Esophagus muscularis mucosa (tissue), 4 donors: ENCODE measurements around the gene ABCC5. TPM values are rescaled to one million over a fixed set of nuclear protein-coding genes. Genes with fewer than 3 reads are reported as not detected.

ENCODE experiments used
- DNase-seq: peaks from one replicate; pipeline ENCODE4 v3.0.0-alpha.2; 2017; ENCODE audit errors: extremely low spot score
- H3K27ac ChIP-seq, 4 donors: fragments of 200-600 bp; sonication (generic); replicated peaks in 1 of 4; 1 replicate in 3 of 4; 2 replicates in 1 of 4; pipeline ENCODE4 v1.5.1; 2016 to 2019; ENCODE audit warnings: mild to moderate bottlenecking in 1 of 4
- H3K27me3 ChIP-seq, 4 donors: fragments of 200-600 bp; sonication (generic); one replicate each; pipeline versions ENCODE4 v1.5.1 to v1.6.0; 2016 to 2019
- H3K36me3 ChIP-seq, 4 donors: fragments of 200-600 bp; sonication (generic); one replicate each; pipeline ENCODE4 v1.5.1; 2016 to 2019
- H3K4me1 ChIP-seq, 4 donors: fragments of 200-600 bp; sonication (generic); one replicate each; pipeline ENCODE4 v1.5.1; 2016 to 2019
- H3K4me3 ChIP-seq, 4 donors: fragments of 200-600 bp; sonication (generic); 1 replicate in 2 of 4; 2 replicates in 2 of 4; pipeline ENCODE4 v1.5.1; 2016 to 2019; ENCODE audit warnings: mild to moderate bottlenecking in 4 of 4, moderate library complexity in 1 of 4
- H3K9me3 ChIP-seq, 4 donors: fragments of 200-600 bp; sonication (generic); 1 replicate in 3 of 4; 2 replicates in 1 of 4; pipeline ENCODE4 v1.5.1; 2016 to 2019
- EP300 ChIP-seq: sonication (generic); formaldehyde crosslinking; IDR thresholded peaks from one replicate; pipeline ENCODE4 v1.6.1; 2017; ENCODE audit warnings: antibody characterized with exemption
- POLR2A ChIP-seq: fragments of 450-650 bp; IDR thresholded peaks from one replicate; pipeline ENCODE4 v1.6.1; 2017; ENCODE audit warnings: antibody characterized with exemption, moderate library complexity, mild to moderate bottlenecking, low read depth
- POLR2AphosphoS5 ChIP-seq, 2 donors: sonication (generic); formaldehyde crosslinking; IDR thresholded peaks; one replicate each; pipeline ENCODE4 v1.6.1; 2017; ENCODE audit warnings: antibody characterized with exemption in 2 of 2
- WGBS: methylation state at CpG from one replicate; pipeline ENCODE4 v1.1.5; 2018; 5-methylcytosine and 5-hydroxymethylcytosine counted together
- intact Hi-C: fragments of 100-400 bp; cut with DNase I; formaldehyde crosslinking; loops from one replicate; pipeline ENCODE4 v1.15.1; 2023
- total RNA-seq, 4 donors: library from RNA; depleted of rRNA; stranded (reverse); fragments of >200 nt; gene quantifications; one replicate each; pipeline versions ENCODE4 v1.1.0 to v1.2.1, GENCODE V29; 2016
- TF ChIP-seq, protein P1 (sequence below), 3 experiments: fragments of 200-600 bp in 2 of 3; fragments of 450-650 bp in 1 of 3; sonication (generic) in 2 of 3; IDR thresholded peaks; one replicate each; pipeline ENCODE4 v1.5.1; 2017 to 2019; ENCODE audit warnings: antibody characterized with exemption in 3 of 3, mild to moderate bottlenecking in 2 of 3, moderate library complexity in 1 of 3

The ABCC5 gene
- total RNA-seq, 4 donors from 2014 or later: 9.8 to 20.2 (median 17.6) TPM

DNA sequence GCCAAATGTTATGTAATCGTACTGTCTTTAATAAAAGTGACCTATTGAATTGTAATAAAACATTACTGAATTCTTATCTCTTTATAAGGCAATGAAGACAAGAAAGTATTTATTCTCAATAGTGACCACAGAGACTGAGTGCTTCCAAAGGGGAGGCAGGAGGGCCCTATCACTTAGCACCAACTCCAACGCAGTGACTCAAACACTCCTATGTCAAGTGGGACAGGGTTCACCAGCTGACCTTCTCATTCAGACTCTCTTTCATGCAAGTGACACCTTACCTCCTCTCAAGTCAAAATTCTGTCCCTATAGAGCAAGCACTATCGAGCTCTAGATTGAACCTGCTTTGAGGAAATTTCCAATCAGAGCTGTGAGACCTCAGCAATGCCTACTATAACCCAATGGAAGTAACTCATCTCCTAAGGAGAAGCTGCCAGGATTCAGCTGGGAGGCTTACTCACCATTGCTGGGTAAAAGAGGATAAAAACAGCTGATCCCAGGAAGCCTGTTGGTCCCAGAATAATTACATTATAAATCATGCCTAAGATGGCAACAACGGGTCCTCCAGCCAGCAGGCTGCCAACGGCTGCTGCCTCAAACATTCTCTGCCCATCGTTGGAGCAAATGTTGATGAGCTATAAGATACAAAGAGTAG lies 35.6 kb downstream of the ABCC5 start:
- Histone ChIP-seq H3K27ac (no peak overlapping the region), H3K4me3 (no peak overlapping the region), H3K27me3 (no peaks in the 10 kb centered on the region), H3K36me3 (peaks cover 2 to 84% (median 60%) of the 10 kb centered on the region in 4 donors), H3K9me3 (no peaks in the 10 kb centered on the region), H3K4me1 (peaks cover 0 to 30% (median 18%) of the 10 kb centered on the region in 4 donors)
- WGBS: 78% methylated on average over 6 of the region's 6 CpGs
- TF ChIP-seq POLR2A (no peak), POLR2AphosphoS5 (IDR thresholded peaks at IDR 0.05) (no peak), EP300 (no peak)
- TF ChIP-seq, protein P1, sequence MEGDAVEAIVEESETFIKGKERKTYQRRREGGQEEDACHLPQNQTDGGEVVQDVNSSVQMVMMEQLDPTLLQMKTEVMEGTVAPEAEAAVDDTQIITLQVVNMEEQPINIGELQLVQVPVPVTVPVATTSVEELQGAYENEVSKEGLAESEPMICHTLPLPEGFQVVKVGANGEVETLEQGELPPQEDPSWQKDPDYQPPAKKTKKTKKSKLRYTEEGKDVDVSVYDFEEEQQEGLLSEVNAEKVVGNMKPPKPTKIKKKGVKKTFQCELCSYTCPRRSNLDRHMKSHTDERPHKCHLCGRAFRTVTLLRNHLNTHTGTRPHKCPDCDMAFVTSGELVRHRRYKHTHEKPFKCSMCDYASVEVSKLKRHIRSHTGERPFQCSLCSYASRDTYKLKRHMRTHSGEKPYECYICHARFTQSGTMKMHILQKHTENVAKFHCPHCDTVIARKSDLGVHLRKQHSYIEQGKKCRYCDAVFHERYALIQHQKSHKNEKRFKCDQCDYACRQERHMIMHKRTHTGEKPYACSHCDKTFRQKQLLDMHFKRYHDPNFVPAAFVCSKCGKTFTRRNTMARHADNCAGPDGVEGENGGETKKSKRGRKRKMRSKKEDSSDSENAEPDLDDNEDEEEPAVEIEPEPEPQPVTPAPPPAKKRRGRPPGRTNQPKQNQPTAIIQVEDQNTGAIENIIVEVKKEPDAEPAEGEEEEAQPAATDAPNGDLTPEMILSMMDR (IDR thresholded peaks at IDR 0.05): no peak
- intact Hi-C loops: no loop called here
- DNase-seq: no peak

DNA sequence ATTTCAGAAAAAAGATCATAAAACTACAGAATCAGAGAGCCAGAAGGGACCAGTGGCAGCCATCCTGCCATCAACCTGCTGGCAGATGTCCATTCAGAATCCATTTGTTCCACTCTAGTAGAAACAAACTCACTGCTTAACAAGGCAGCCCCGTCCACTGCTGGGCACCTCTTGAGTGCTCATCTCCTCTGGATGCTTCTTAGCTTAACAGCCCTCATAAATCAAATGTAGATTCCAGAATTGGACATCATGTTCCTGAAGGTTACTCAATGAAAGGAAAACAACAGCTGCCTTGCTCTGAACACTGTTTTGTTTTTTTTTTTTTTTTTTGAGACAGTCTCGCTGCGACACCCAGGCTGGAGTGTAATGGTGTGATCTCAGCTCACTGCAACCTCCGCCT lies 37.3 kb downstream of the ABCC5 start:
- no peak for DNase-seq
- 92% methylated on average over 4 of the region's 4 CpGs for WGBS
- H3K36me3 ChIP-seq: peaks cover 0 to 75% (median 60%) of the 10 kb centered on the region in 4 donors
- no peaks in the 10 kb centered on the region for H3K27me3 ChIP-seq
- H3K9me3 ChIP-seq: no peaks in the 10 kb centered on the region
- H3K4me3 ChIP-seq: no peak overlapping the region
- TF ChIP-seq, protein P1 (IDR thresholded peaks at IDR 0.05): no peak
- peak in 1 of 2 donors; percentile 30 for TF ChIP-seq POLR2AphosphoS5 (IDR thresholded peaks at IDR 0.05)
- no peak for TF ChIP-seq POLR2A
- TF ChIP-seq EP300: no peak
- peak overlapping the region in 1 of 4 donors; percentile 33 for H3K27ac ChIP-seq
- peaks cover 0 to 26% (median 14%) of the 10 kb centered on the region in 4 donors for H3K4me1 ChIP-seq
- intact Hi-C loops: no loop called here

DNA sequence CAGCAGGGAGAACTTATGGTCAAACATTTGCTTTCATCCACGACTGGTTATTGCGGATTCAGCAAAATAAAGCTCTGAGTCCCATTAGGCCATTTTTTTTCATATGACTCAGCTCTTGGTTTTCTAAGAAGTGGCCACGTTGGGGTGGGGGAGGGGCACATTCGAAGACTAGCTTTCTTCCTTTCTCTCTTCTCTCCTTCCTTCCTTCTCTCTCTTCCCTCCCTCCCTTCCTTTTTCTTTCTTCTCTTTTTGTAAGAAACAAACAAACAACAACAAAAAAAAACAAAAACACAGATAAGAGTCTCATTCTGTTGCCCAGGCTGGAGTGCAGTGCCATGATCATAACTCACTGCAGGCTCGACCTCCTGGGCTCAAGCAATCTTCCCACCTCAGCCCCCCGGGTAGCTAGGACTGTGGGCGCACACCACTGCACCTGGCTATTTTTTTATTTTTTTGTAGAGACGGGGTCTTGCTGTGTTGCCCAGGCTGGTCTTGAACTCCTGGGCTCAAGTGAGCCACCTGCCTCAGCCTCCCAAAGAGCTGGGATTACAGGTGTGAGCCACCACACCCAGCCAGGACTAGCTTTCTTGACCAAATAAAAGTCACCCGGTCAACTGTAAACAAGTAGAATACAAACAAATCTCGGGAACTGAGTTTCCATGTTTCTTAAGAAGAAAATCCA lies 41.6 kb downstream of the ABCC5 start:
- intact Hi-C loops: no loop called here
- DNase-seq: no peak
- no peak for TF ChIP-seq POLR2AphosphoS5 (IDR thresholded peaks at IDR 0.05)
- TF ChIP-seq EP300: no peak
- TF ChIP-seq POLR2A: no peak
- TF ChIP-seq, protein P1 (IDR thresholded peaks at IDR 0.05): no peak
- Histone ChIP-seq H3K36me3 (peaks cover 6 to 73% (median 47%) of the 10 kb centered on the region in 4 donors), H3K27ac (no peak overlapping the region), H3K4me3 (no peak overlapping the region), H3K27me3 (no peaks in the 10 kb centered on the region), H3K4me1 (peaks cover 0 to 13% (median 0%) of the 10 kb centered on the region in 4 donors), H3K9me3 (no peaks in the 10 kb centered on the region)
- 84% methylated on average over 10 of the region's 10 CpGs for WGBS

DNA sequence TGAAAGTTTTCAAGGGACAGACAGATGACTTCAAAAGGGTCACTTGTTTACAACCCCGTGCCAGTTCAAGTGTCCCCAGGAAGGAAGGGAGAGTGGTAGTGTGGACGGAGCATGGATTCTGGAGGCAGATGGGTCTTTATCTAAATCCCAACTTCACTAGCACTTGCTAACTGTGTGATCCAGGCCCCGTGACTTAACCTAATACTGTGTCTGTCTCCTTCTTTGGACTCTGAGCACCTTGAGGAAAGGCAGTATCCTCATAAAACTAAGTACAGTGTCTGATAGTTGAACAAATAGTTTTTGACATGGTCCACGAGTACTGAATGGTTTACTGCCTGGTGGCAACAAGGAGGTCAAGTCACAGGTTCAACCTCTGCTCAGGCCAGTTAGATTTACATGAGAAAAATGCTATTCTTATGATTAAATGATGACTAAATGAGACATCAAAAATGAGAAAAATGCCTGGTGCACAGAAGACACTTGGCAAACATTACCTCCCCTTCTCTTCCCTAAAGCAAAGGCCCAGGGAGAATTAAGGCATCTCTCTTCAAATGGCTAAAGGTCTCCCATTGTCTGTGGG lies 48.9 kb downstream of the ABCC5 start:
- TF ChIP-seq POLR2A: no peak
- TF ChIP-seq POLR2AphosphoS5 (IDR thresholded peaks at IDR 0.05): no peak
- TF ChIP-seq EP300: no peak
- TF ChIP-seq, protein P1 (IDR thresholded peaks at IDR 0.05): no peak
- no peaks in the 10 kb centered on the region for H3K27me3 ChIP-seq
- H3K27ac ChIP-seq: no peak overlapping the region
- intact Hi-C loops: no loop called here
- H3K36me3 ChIP-seq: peaks cover 33 to 91% (median 85%) of the 10 kb centered on the region in 4 donors
- no peak overlapping the region for H3K4me3 ChIP-seq
- no peak for DNase-seq
- no peaks in the 10 kb centered on the region for H3K9me3 ChIP-seq
- WGBS: 87% methylated on average over 4 of the region's 4 CpGs
- no peaks in the 10 kb centered on the region for H3K4me1 ChIP-seq
